Stimulated activated CD8-positive, alpha-beta memory T cell treated with anti-CD3 and anti-CD28 coated beads, Interleukin-12 subunit alpha, Interleukin-12 subunit beta, amount 100 ng/mL, for 1 hour (primary cell): ENCODE measurements around the gene MYO10.

ENCODE experiments used
- DNase-seq: peaks from one replicate; pipeline ENCODE4 v3.0.0-alpha.2; 2020; ENCODE audit warnings: low read depth

Gene MYO10

GRCh38 chr5:16812448-16812847 is 123.6 kb downstream of the MYO10 start:
- no peak for DNase-seq

- DNase-seq: no peak
Measured at GRCh38 chr5:16810208-16810854, 125.8 kb downstream of the MYO10 start.

- DNase-seq: no peak
Measured at GRCh38 chr5:16809395-16810207, 126.5 kb downstream of the MYO10 start.

GRCh38 chr5:16809010-16809394 is 127.1 kb downstream of the MYO10 start:
- no peak for DNase-seq

GRCh38 chr5:16808021-16808420 is 128.1 kb downstream of the MYO10 start:
- DNase-seq: no peak

GRCh38 chr5:16807547-16807864 is 128.6 kb downstream of the MYO10 start:
- no peak for DNase-seq

GRCh38 chr5:16806711-16807546 is 129.2 kb downstream of the MYO10 start:
- no peak for DNase-seq

- DNase-seq: no peak
Measured at GRCh38 chr5:16805486-16805885, 130.6 kb downstream of the MYO10 start.

GRCh38 chr5:16803831-16804230 is 132.3 kb downstream of the MYO10 start:
- DNase-seq: no peak

GRCh38 chr5:16800477-16800876 is 135.6 kb downstream of the MYO10 start:
- no peak for DNase-seq

- no peak for DNase-seq
Measured at GRCh38 chr5:16799796-16800195, 136.3 kb downstream of the MYO10 start.

- no peak for DNase-seq
Measured at GRCh38 chr5:16797951-16798350, 138.1 kb downstream of the MYO10 start.

GRCh38 chr5:16794269-16794913 is 141.7 kb downstream of the MYO10 start:
- DNase-seq: no peak

- no peak for DNase-seq
Measured at GRCh38 chr5:16792598-16793275, 143.4 kb downstream of the MYO10 start.

GRCh38 chr5:16791904-16792597 is 144.0 kb downstream of the MYO10 start:
- DNase-seq: no peak

GRCh38 chr5:16791036-16791705 is 144.9 kb downstream of the MYO10 start:
- no peak for DNase-seq

GRCh38 chr5:16788957-16789356 is 147.1 kb downstream of the MYO10 start:
- no peak for DNase-seq

- DNase-seq: no peak
Measured at GRCh38 chr5:16787278-16787677, 148.8 kb downstream of the MYO10 start.

GRCh38 chr5:16784843-16785791 is 151.0 kb downstream of the MYO10 start:
- no peak for DNase-seq
